ENCODE data around the gene TRPM7.
A peak's percentile ranks its signal among the peaks of the same experiment; 100 is the strongest.

Gene TRPM7

GRCh38 chr15:50563756-50564155, 122.8 kb downstream of the TRPM7 start:
- TF ChIP-seq CTCF (IDR thresholded peaks at IDR 0.05; ENCODE audit: low read length, missing control alignments) = no peak
- H3K4me3 ChIP-seq (replicated peaks; ENCODE audit: low read depth, low read length) = no peak overlapping the region
- no peak for DNase-seq (ENCODE audit: low read depth)

- peak; percentile 7 for DNase-seq (ENCODE audit: low read depth)
- TF ChIP-seq CTCF (IDR thresholded peaks at IDR 0.05; ENCODE audit: low read length, missing control alignments) = no peak
- H3K4me3 ChIP-seq (replicated peaks; ENCODE audit: low read depth, low read length) = no peak overlapping the region
These were observed 123.6 kb downstream of the TRPM7 start for GRCh38 chr15:50562735-50563640.

- H3K4me3 ChIP-seq (replicated peaks; ENCODE audit: low read depth, low read length) = no peak overlapping the region
- DNase-seq (ENCODE audit: low read depth) = no peak
- TF ChIP-seq CTCF (IDR thresholded peaks at IDR 0.05; ENCODE audit: low read length, missing control alignments) = no peak
These were observed 128.6 kb downstream of the TRPM7 start for GRCh38 chr15:50558012-50558411.

- no peak for TF ChIP-seq CTCF (IDR thresholded peaks at IDR 0.05; ENCODE audit: low read length, missing control alignments)
- no peak overlapping the region for H3K4me3 ChIP-seq (replicated peaks; ENCODE audit: low read depth, low read length)
- no peak for DNase-seq (ENCODE audit: low read depth)
These were observed 129.8 kb downstream of the TRPM7 start for GRCh38 chr15:50556642-50557371.

- DNase-seq (ENCODE audit: low read depth) = no peak
- H3K4me3 ChIP-seq (replicated peaks; ENCODE audit: low read depth, low read length) = no peak overlapping the region
- no peak for TF ChIP-seq CTCF (IDR thresholded peaks at IDR 0.05; ENCODE audit: low read length, missing control alignments)
These were observed 134.4 kb downstream of the TRPM7 start for GRCh38 chr15:50552238-50552637.

GRCh38 chr15:50549326-50549725, 137.3 kb downstream of the TRPM7 start:
- TF ChIP-seq CTCF (IDR thresholded peaks at IDR 0.05; ENCODE audit: low read length, missing control alignments) = no peak
- DNase-seq (ENCODE audit: low read depth) = no peak
- no peak overlapping the region for H3K4me3 ChIP-seq (replicated peaks; ENCODE audit: low read depth, low read length)

Measured in fibroblast of pulmonary artery (primary cell).